HG03139 (cell line): ENCODE results near the gene PLEKHB1.
"Not testable (repeated sequence)": the region's sequence is repeated elsewhere in the genome, so short reads cannot be mapped to it uniquely, and the experiment has no call there.

Source experiments
- ATAC-seq: cut with Tn5 transposase; IDR thresholded peaks from one replicate; pipeline ENCODE4 v1.9.1; 2021; ENCODE audit not compliant: unreplicated experiment

PLEKHB1 gene

GRCh38 chr11:73667891-73668290 lies 21.5 kb downstream of the PLEKHB1 start:
- no peak for ATAC-seq

- ATAC-seq = no peak
These were observed 24.4 kb downstream of the PLEKHB1 start for GRCh38 chr11:73670808-73671207.

- no peak for ATAC-seq
These were observed 25.3 kb downstream of the PLEKHB1 start for GRCh38 chr11:73671701-73672100.

GRCh38 chr11:73676552-73676951 lies 30.2 kb downstream of the PLEKHB1 start:
- ATAC-seq = not testable (repeated sequence)

GRCh38 chr11:73680687-73681086 lies 34.3 kb downstream of the PLEKHB1 start:
- ATAC-seq = no peak

GRCh38 chr11:73693899-73694525 lies 47.6 kb downstream of the PLEKHB1 start:
- ATAC-seq = no peak

GRCh38 chr11:73705053-73705452 lies 58.7 kb downstream of the PLEKHB1 start:
- no peak for ATAC-seq

GRCh38 chr11:73710964-73711363 lies 64.6 kb downstream of the PLEKHB1 start:
- ATAC-seq = no peak
